ENCODE data around the gene PHKG1.
"Not testable (repeated sequence)": the region's sequence is repeated elsewhere in the genome, so short reads cannot be mapped to it uniquely, and the experiment has no call there.

Gene PHKG1

GRCh38 chr7:56099653-56100052 is 6.9 kb upstream of the PHKG1 start:
- no peak overlapping the region for H3K27ac ChIP-seq
- TF ChIP-seq CTCF (IDR thresholded peaks at IDR 0.05; ENCODE audit: low read depth, low read length, missing control alignments): no peak
- H3K4me3 ChIP-seq (ENCODE audit: low read depth, low read length): no peak overlapping the region
- H3K36me3 ChIP-seq (replicated peaks): peaks cover 41% of the 10 kb centered on the region
- no peaks in the 10 kb centered on the region for H3K27me3 ChIP-seq (replicated peaks)
- DNase-seq: no peak
- in situ Hi-C loops (cut with HindIII; ENCODE audit: low pct_ligation_motif_present, low sequenced_read_pairs): no loop called here

- DNase-seq; H3K27me3 ChIP-seq (replicated peaks); H3K27ac ChIP-seq; H3K4me3 ChIP-seq (ENCODE audit: low read depth, low read length); in situ Hi-C loops (cut with HindIII; ENCODE audit: low pct_ligation_motif_present, low sequenced_read_pairs): not testable (repeated sequence)
- peaks cover 33% of the 10 kb centered on the region for H3K36me3 ChIP-seq (replicated peaks)
These were observed 5.6 kb upstream of the PHKG1 start for GRCh38 chr7:56098187-56099008.

- in situ Hi-C loops (cut with HindIII; ENCODE audit: low pct_ligation_motif_present, low sequenced_read_pairs): no loop called here
- Histone ChIP-seq H3K27me3 (replicated peaks) (no peaks in the 10 kb centered on the region), H3K36me3 (replicated peaks) (peaks cover 26% of the 10 kb centered on the region), H3K4me3 (ENCODE audit: low read depth, low read length) (no peak overlapping the region), H3K27ac (no peak overlapping the region)
- DNase-seq: peak; percentile 54
- TF ChIP-seq CTCF (IDR thresholded peaks at IDR 0.05; ENCODE audit: low read depth, low read length, missing control alignments): no peak
These were observed 4.9 kb upstream of the PHKG1 start for GRCh38 chr7:56097700-56098099.

GRCh38 chr7:56092388-56092787 is 364 bp downstream of the PHKG1 start:
- DNase-seq; H3K27ac ChIP-seq; H3K4me3 ChIP-seq (ENCODE audit: low read depth, low read length); H3K27me3 ChIP-seq (replicated peaks); H3K36me3 ChIP-seq (replicated peaks); in situ Hi-C loops (cut with HindIII; ENCODE audit: low pct_ligation_motif_present, low sequenced_read_pairs): not testable (repeated sequence)

GRCh38 chr7:56091591-56091990 is 1.2 kb downstream of the PHKG1 start:
- no peaks in the 10 kb centered on the region for H3K27me3 ChIP-seq (replicated peaks)
- TF ChIP-seq CTCF (IDR thresholded peaks at IDR 0.05; ENCODE audit: low read depth, low read length, missing control alignments): no peak
- no peaks in the 10 kb centered on the region for H3K36me3 ChIP-seq (replicated peaks)
- in situ Hi-C loops (cut with HindIII; ENCODE audit: low pct_ligation_motif_present, low sequenced_read_pairs): no loop called here
- H3K27ac ChIP-seq: no peak overlapping the region
- no peak overlapping the region for H3K4me3 ChIP-seq (ENCODE audit: low read depth, low read length)
- no peak for DNase-seq

- peaks cover 2% of the 10 kb centered on the region for H3K36me3 ChIP-seq (replicated peaks)
- H3K27ac ChIP-seq: no peak overlapping the region
- DNase-seq: no peak
- in situ Hi-C loops (cut with HindIII; ENCODE audit: low pct_ligation_motif_present, low sequenced_read_pairs): no loop called here
- TF ChIP-seq CTCF (IDR thresholded peaks at IDR 0.05; ENCODE audit: low read depth, low read length, missing control alignments): no peak
- H3K4me3 ChIP-seq (ENCODE audit: low read depth, low read length): no peak overlapping the region
- no peaks in the 10 kb centered on the region for H3K27me3 ChIP-seq (replicated peaks)
These were observed 5.3 kb downstream of the PHKG1 start for GRCh38 chr7:56087445-56087844.

GRCh38 chr7:56086761-56087160 is 6.0 kb downstream of the PHKG1 start:
- in situ Hi-C loops (cut with HindIII; ENCODE audit: low pct_ligation_motif_present, low sequenced_read_pairs): no loop called here
- Histone ChIP-seq H3K4me3 (ENCODE audit: low read depth, low read length) (no peak overlapping the region), H3K27me3 (replicated peaks) (no peaks in the 10 kb centered on the region), H3K27ac (no peak overlapping the region), H3K36me3 (replicated peaks) (peaks cover 6% of the 10 kb centered on the region)
- DNase-seq: no peak
- no peak for TF ChIP-seq CTCF (IDR thresholded peaks at IDR 0.05; ENCODE audit: low read depth, low read length, missing control alignments)
